HL-60 (cell line): ENCODE data around the gene IGHMBP2.

Experiments used
- DNase-seq, 2 experiments: peaks; one replicate each; pipeline ENCODE4 v3.0.0-alpha.2; 2010 to 2020; ENCODE audit warnings: low read depth in 1 of 2, low spot score in 1 of 2
- H3K27ac ChIP-seq: fragments of 250-450 bp; sonication (Bioruptor Pico); replicated peaks from 2 replicates; pipeline ENCODE4 v1.5.1; 2020; ENCODE audit warnings: mild to moderate bottlenecking, moderate library complexity
- H3K27me3 ChIP-seq: fragments of 250-450 bp; sonication (Bioruptor Pico); 2 replicates; pipeline ENCODE4 v1.5.1; 2021; ENCODE audit warnings: mild to moderate bottlenecking, moderate library complexity; ENCODE audit not compliant: insufficient read depth, poor library complexity, severe bottlenecking
- H3K4me3 ChIP-seq: replicated peaks from 2 replicates; pipeline ENCODE4 v1.5.1; 2011; ENCODE audit warnings: mild to moderate bottlenecking, control low read depth, low read length; ENCODE audit not compliant: insufficient read depth
- CTCF ChIP-seq: IDR thresholded peaks from one replicate; pipeline ENCODE4 v1.5.1; 2011; ENCODE audit warnings: low read length, control low read depth, inconsistent platforms; ENCODE audit not compliant: insufficient read depth
- GABPA ChIP-seq: IDR thresholded peaks from 2 replicates; pipeline ENCODE4 v1.6.1; 2012; ENCODE audit warnings: low read depth
- POLR2AphosphoS5 ChIP-seq: IDR thresholded peaks from 2 replicates; pipeline ENCODE4 v1.6.1; 2012; ENCODE audit warnings: low read depth
- REST ChIP-seq: IDR thresholded peaks from 2 replicates; pipeline ENCODE4 v1.6.1; 2012; ENCODE audit warnings: low read depth; ENCODE audit not compliant: insufficient replicate concordance
- SPI1 ChIP-seq: IDR thresholded peaks from 2 replicates; pipeline ENCODE4 v1.6.1; 2012; ENCODE audit warnings: low read depth, mild to moderate bottlenecking, borderline replicate concordance

Gene IGHMBP2

GRCh38 chr11:68963779-68964178 lies 60.1 kb downstream of the IGHMBP2 start:
- no peak overlapping the region for H3K27ac ChIP-seq
- TF ChIP-seq REST (no peak), POLR2AphosphoS5 (no peak), GABPA (no peak), SPI1 (no peak)
- H3K4me3 ChIP-seq: no peak overlapping the region
- DNase-seq: no peak
- no peaks in the 10 kb centered on the region for H3K27me3 ChIP-seq

- no peak overlapping the region for H3K4me3 ChIP-seq
- TF ChIP-seq POLR2AphosphoS5: no peak
- no peak for TF ChIP-seq REST
- no peak for TF ChIP-seq CTCF
- TF ChIP-seq SPI1: no peak
- TF ChIP-seq GABPA: no peak
- no peak for DNase-seq
Observed at GRCh38 chr11:68965901-68966853, 62.5 kb downstream of the IGHMBP2 start.

GRCh38 chr11:68966894-68967780 lies 63.4 kb downstream of the IGHMBP2 start:
- Histone ChIP-seq H3K27me3 (no peaks in the 10 kb centered on the region), H3K27ac (no peak overlapping the region), H3K4me3 (no peak overlapping the region)
- TF ChIP-seq REST (no peak), POLR2AphosphoS5 (no peak), CTCF (no peak), GABPA (no peak), SPI1 (no peak)
- no peak for DNase-seq

More at GRCh38 chr11:68965901-68966853, 62.5 kb downstream of the IGHMBP2 start:
- Histone ChIP-seq H3K27ac (no peak overlapping the region), H3K27me3 (no peaks in the 10 kb centered on the region)
